H1 (cell line): Measurements from ENCODE around the gene FOXD4L1. TPM values are rescaled to one million over a fixed set of nuclear protein-coding genes. Genes with fewer than 3 reads are reported as not detected.
A peak's percentile ranks its signal among the peaks of the same experiment; 100 is the strongest.
"Not testable (repeated sequence)": the region's sequence is repeated elsewhere in the genome, so short reads cannot be mapped to it uniquely, and the experiment has no call there.

ENCODE experiments used
- CTCF ChIA-PET: fragments of 300-600 bp; sonication (Branson Sonifier 250); formaldehyde crosslinking; loops from one replicate; lab custom pipeline; 2021; ENCODE audit not compliant: partially characterized antibody; lab: Charles Lee
- POLR2A ChIA-PET: fragments of 300-600 bp; sonication (Branson Sonifier 250); formaldehyde crosslinking; loops from one replicate; lab custom pipeline; 2021; ENCODE audit warnings: inconsistent platforms; ENCODE audit not compliant: partially characterized antibody; lab: Charles Lee
- DNase-seq, 2 experiments: peaks; one replicate each; pipeline versions ENCODE4 v3.0.0 to v3.0.0-alpha.2; 2010 to 2022; ENCODE audit warnings: low spot score in 2 of 2, low read depth in 1 of 2, mixed read lengths in 1 of 2
- FAIRE-seq: peaks from 2 replicates; lab custom pipeline; 2011; peaks lifted over from hg19 to GRCh38; lab: Jason Lieb, UNC
- H2AFZ ChIP-seq: 2 replicates; pipeline ENCODE4 v1.8.1; 2012; ENCODE audit warnings: low read length, inconsistent platforms
- H2AK5ac ChIP-seq: 2 replicates; pipeline ENCODE4 v1.6.1; 2013; ENCODE audit warnings: low read depth, low read length
- H2BK120ac ChIP-seq: replicated peaks from 2 replicates; pipeline ENCODE3; 2013; ENCODE audit warnings: low read depth, low read length, inconsistent platforms
- H2BK12ac ChIP-seq: 2 replicates; pipeline ENCODE4 v1.6.1; 2013; ENCODE audit warnings: low read depth, low read length
- H2BK15ac ChIP-seq: 2 replicates; pipeline ENCODE4 v1.6.1; 2013; ENCODE audit warnings: low read length
- H2BK20ac ChIP-seq: 2 replicates; pipeline ENCODE4 v1.6.1; 2013; ENCODE audit warnings: low read length
- H2BK5ac ChIP-seq: 2 replicates; pipeline ENCODE4 v1.6.1; 2013; ENCODE audit warnings: low read depth, low read length
- H3K14ac ChIP-seq: 2 replicates; pipeline ENCODE4 v1.6.1; 2013; ENCODE audit warnings: inconsistent platforms; ENCODE audit not compliant: insufficient read length
- H3K18ac ChIP-seq: 2 replicates; pipeline ENCODE4 v1.6.1; 2013; ENCODE audit warnings: low read length; ENCODE audit errors: extremely low read depth
- H3K23ac ChIP-seq: 2 replicates; pipeline ENCODE4 v1.6.1; 2013; ENCODE audit warnings: inconsistent platforms; ENCODE audit not compliant: insufficient read length
- H3K23me2 ChIP-seq: 2 replicates; pipeline ENCODE4 v1.6.1; 2013; ENCODE audit warnings: low read depth, low read length
- H3K27ac ChIP-seq: 2 replicates; pipeline ENCODE4 v1.6.1; 2011; ENCODE audit warnings: low read depth, low read length, inconsistent platforms
- H3K27me3 ChIP-seq, 4 experiments: replicated peaks in 1 of 4; 1 replicate in 1 of 4; 2 replicates in 3 of 4; pipeline versions ENCODE4 v1.6.1 to v1.8.1; 2011 to 2013; ENCODE audit warnings: low read length in 3 of 4, mild to moderate bottlenecking in 3 of 4, inconsistent platforms in 2 of 4, mixed read lengths in 2 of 4, moderate library complexity in 1 of 4; ENCODE audit not compliant: control insufficient read depth in 3 of 4, insufficient read depth in 3 of 4; ENCODE audit errors: extremely low read depth in 1 of 4
- H3K36me3 ChIP-seq, 4 experiments: 2 replicates each; pipeline versions ENCODE4 v1.6.1 to v1.8.1; 2011 to 2013; ENCODE audit warnings: mild to moderate bottlenecking in 4 of 4, low read length in 3 of 4, moderate library complexity in 2 of 4, control low read depth in 1 of 4, inconsistent platforms in 1 of 4; ENCODE audit not compliant: insufficient read depth in 4 of 4, control insufficient read depth in 2 of 4
- H3K4ac ChIP-seq: replicated peaks from 2 replicates; pipeline ENCODE3; 2013; ENCODE audit warnings: low read length, low read depth, mixed read lengths, inconsistent platforms; ENCODE audit not compliant: insufficient read length
- H3K4me1 ChIP-seq, 4 experiments: replicated peaks in 1 of 4; 1 replicate in 1 of 4; 2 replicates in 3 of 4; pipeline versions ENCODE4 v1.6.1 to v1.8.1; 2011 to 2013; ENCODE audit warnings: low read length in 3 of 4, inconsistent platforms in 2 of 4, mixed read lengths in 1 of 4; ENCODE audit not compliant: insufficient read depth in 4 of 4, control insufficient read depth in 3 of 4
- H3K4me2 ChIP-seq, 2 experiments: 2 replicates each; pipeline versions ENCODE4 v1.6.1 to v1.8.1; 2011 to 2013; ENCODE audit warnings: low read depth in 2 of 2, low read length in 2 of 2, control low read depth in 1 of 2, inconsistent platforms in 1 of 2, mild to moderate bottlenecking in 1 of 2; ENCODE audit not compliant: insufficient read depth in 1 of 2
- H3K4me3 ChIP-seq, 4 experiments: fragments of 200-600, 300-600 bp in 1 of 4; sonication (generic), shearing (Covaris generic), sonication (Bioruptor Twin) in 1 of 4; 2 replicates each; pipeline versions ENCODE4 v1.5.1 to v1.8.1; 2011 to 2016; ENCODE audit warnings: low read length in 4 of 4, low read depth in 3 of 4, control low read depth in 2 of 4, inconsistent platforms in 2 of 4, mild to moderate bottlenecking in 2 of 4, mixed read lengths in 1 of 4, moderate library complexity in 1 of 4; ENCODE audit not compliant: insufficient read depth in 2 of 4; ENCODE audit errors: extremely low read depth in 1 of 4
- H3K56ac ChIP-seq: replicated peaks from 2 replicates; pipeline ENCODE3; 2013; ENCODE audit warnings: low read depth, mild to moderate bottlenecking, mixed read lengths, low read length, inconsistent platforms; ENCODE audit not compliant: insufficient read length
- H3K79me1 ChIP-seq: 2 replicates; pipeline ENCODE4 v1.6.1; 2013; ENCODE audit warnings: low read depth, low read length, control low read depth
- H3K79me2 ChIP-seq, 2 experiments: 2 replicates each; pipeline versions ENCODE4 v1.6.1 to v1.8.1; 2012 to 2013; ENCODE audit warnings: low read length in 2 of 2, mild to moderate bottlenecking in 2 of 2, inconsistent platforms in 1 of 2; ENCODE audit not compliant: insufficient read depth in 2 of 2, control insufficient read depth in 1 of 2
- H3K9ac ChIP-seq, 4 experiments: replicated peaks in 1 of 4; 1 replicate in 1 of 4; 2 replicates in 3 of 4; pipeline versions ENCODE4 v1.6.1 to v1.8.1; 2011 to 2013; ENCODE audit warnings: low read depth in 3 of 4, low read length in 3 of 4, control low read depth in 2 of 4, mild to moderate bottlenecking in 2 of 4, moderate library complexity in 2 of 4, inconsistent platforms in 1 of 4; ENCODE audit errors: extremely low read depth in 1 of 4
- H3K9me3 ChIP-seq, 2 experiments: 2 replicates each; pipeline versions ENCODE4 v1.6.1 to v1.8.1; 2012 to 2013; ENCODE audit warnings: mild to moderate bottlenecking in 2 of 2, moderate library complexity in 2 of 2, control low read depth in 1 of 2, inconsistent platforms in 1 of 2, low read depth in 1 of 2, low read length in 1 of 2, mixed read lengths in 1 of 2; ENCODE audit not compliant: insufficient read depth in 2 of 2
- H4K20me1 ChIP-seq, 2 experiments: replicated peaks in 1 of 2; 2 replicates each; pipeline versions ENCODE3 to v1.8.1; 2011 to 2013; ENCODE audit warnings: inconsistent platforms in 2 of 2, low read length in 2 of 2, mild to moderate bottlenecking in 1 of 2; ENCODE audit not compliant: insufficient read depth in 2 of 2, control insufficient read depth in 1 of 2
- H4K5ac ChIP-seq: 2 replicates; pipeline ENCODE4 v1.6.1; 2013; ENCODE audit warnings: low read length, low read depth, mixed read lengths, inconsistent platforms; ENCODE audit not compliant: insufficient read length
- H4K8ac ChIP-seq: 2 replicates; pipeline ENCODE4 v1.8.0; 2013; ENCODE audit warnings: mild to moderate bottlenecking, moderate library complexity, low read length, inconsistent platforms; ENCODE audit not compliant: insufficient read depth; ENCODE audit errors: extremely low read depth
- H4K91ac ChIP-seq: replicated peaks from 2 replicates; pipeline ENCODE3; 2013; ENCODE audit warnings: low read length, mixed read lengths, inconsistent platforms; ENCODE audit not compliant: insufficient read length
- EZH2 ChIP-seq: fragments of 200-600 bp; sonication (generic); IDR thresholded peaks from 2 replicates; pipeline ENCODE4 v1.7.1; 2012; ENCODE audit warnings: low read depth, mild to moderate bottlenecking, moderate library complexity, low read length, inconsistent platforms; ENCODE audit not compliant: severe bottlenecking
- SUZ12 ChIP-seq: fragments of 200-600 bp; sonication (generic); IDR thresholded peaks from 2 replicates; pipeline ENCODE4 v1.6.1; 2012; ENCODE audit warnings: mild to moderate bottlenecking, inconsistent platforms, low read length, moderate library complexity, mixed read lengths
- WGBS, 2 experiments: shearing (Covaris generic) in 1 of 2; methylation state at CpG; one replicate each; pipeline versions ENCODE4 v1.1.6 to v1.1.7; 2013 to 2015; ENCODE audit warnings: low lambda C conversion rate in 2 of 2, mixed read lengths in 2 of 2, inconsistent platforms in 1 of 2, low coverage in 1 of 2, missing lambda C conversion rate in 1 of 2; ENCODE audit not compliant: insufficient replicate concordance in 2 of 2, insufficient coverage in 1 of 2, insufficient read length in 1 of 2; ENCODE audit errors: extremely low coverage in 1 of 2, missing lambda C conversion rate in 1 of 2; 5-methylcytosine and 5-hydroxymethylcytosine counted together
- polyA plus RNA-seq, 7 experiments: library from polyadenylated mRNA; depleted of rRNA in 3 of 7; stranded (reverse) in 5 of 7; unstranded in 2 of 7; fragments of >200 nt in 5 of 7; fragments of 200-250 nt in 2 of 7; gene quantifications; 1 replicate in 5 of 7; 2 replicates in 1 of 7; 4 replicates in 1 of 7; pipeline versions ENCODE4 v1.2.1 to v1.2.3, GENCODE V29; 2011 to 2013; ENCODE audit warnings: missing spikeins in 2 of 7, mixed read lengths in 2 of 7
- total RNA-seq: library from RNA; stranded (reverse); fragmentation: NEBNext Ultra II Directional; extraction: Animal tissue kit (Norgen Biotek cat#: 25700); gene quantifications from 2 replicates; pipeline ENCODE4 v1.2.1, GENCODE V29; 2021

FOXD4L1 gene
- total and polyA plus RNA-seq, 2 of the 8 experiments (the other 6 are each of a cell fraction or from before 2014, with no cell fraction given): not detected

- H2BK120ac ChIP-seq, H3K9me3 ChIP-seq, H3K4me2 ChIP-seq, DNase-seq, H3K36me3 ChIP-seq, FAIRE-seq, H2BK15ac ChIP-seq, H3K79me1 ChIP-seq, H2BK20ac ChIP-seq, H3K56ac ChIP-seq, H4K20me1 ChIP-seq, H2BK5ac ChIP-seq, H3K4ac ChIP-seq, H3K4me1 ChIP-seq, H3K4me3 ChIP-seq, H2BK12ac ChIP-seq, H4K91ac ChIP-seq, H2AK5ac ChIP-seq, H3K18ac ChIP-seq, H3K23ac ChIP-seq, H3K9ac ChIP-seq, H2AFZ ChIP-seq, H3K27ac ChIP-seq, H4K8ac ChIP-seq, CTCF ChIA-PET, H3K79me2 ChIP-seq, H4K5ac ChIP-seq, POLR2A ChIA-PET, H3K23me2 ChIP-seq, H3K14ac ChIP-seq: not testable (repeated sequence)
- peaks cover 20 to 47% (median 40%) of the 10 kb centered on the region in 4 experiments; a peak in 6 of 7 replicates for H3K27me3 ChIP-seq
- WGBS, 2 experiments: no CpG with 5 or more reads among the region's 8 CpGs
- TF ChIP-seq EZH2 (peak; percentile 18), SUZ12 (peak; percentile 46; the same call in 1 of the 2 replicates)
Observed at GRCh38 chr2:113500723-113501038, 2.2 kb downstream of the FOXD4L1 start.
